ENCODE measurements around the gene NLGN1.

GRCh38 chr3:173916799-173917198, 519.3 kb downstream of the NLGN1 start:
- TF ChIP-seq CTCF (IDR thresholded peaks at IDR 0.05) (no peak), POLR2A (IDR thresholded peaks at IDR 0.05; ENCODE audit: low read length) (no peak), ZC3H11A (IDR thresholded peaks at IDR 0.05) (no peak), RFX5 (IDR thresholded peaks at IDR 0.05) (no peak), MAZ (IDR thresholded peaks at IDR 0.05; ENCODE audit: borderline replicate concordance, low read depth, low read length) (no peak), ZNF302 (CRISPR knock-in tag; IDR thresholded peaks at IDR 0.05) (no peak), BHLHE40 (IDR thresholded peaks at IDR 0.05; ENCODE audit: low read depth, low read length) (no peak), MAFK (IDR thresholded peaks at IDR 0.05; ENCODE audit: partially characterized antibody) (peak; percentile 45), PBX3 (IDR thresholded peaks at IDR 0.05) (no peak), RAD21 (conservative IDR thresholded peaks at IDR 0.05 in 1 of 2, IDR thresholded peaks at IDR 0.05 in 1 of 2) (no peak), SREBF2 (IDR thresholded peaks at IDR 0.05) (no peak)
- TF ChIP-seq, protein P1, sequence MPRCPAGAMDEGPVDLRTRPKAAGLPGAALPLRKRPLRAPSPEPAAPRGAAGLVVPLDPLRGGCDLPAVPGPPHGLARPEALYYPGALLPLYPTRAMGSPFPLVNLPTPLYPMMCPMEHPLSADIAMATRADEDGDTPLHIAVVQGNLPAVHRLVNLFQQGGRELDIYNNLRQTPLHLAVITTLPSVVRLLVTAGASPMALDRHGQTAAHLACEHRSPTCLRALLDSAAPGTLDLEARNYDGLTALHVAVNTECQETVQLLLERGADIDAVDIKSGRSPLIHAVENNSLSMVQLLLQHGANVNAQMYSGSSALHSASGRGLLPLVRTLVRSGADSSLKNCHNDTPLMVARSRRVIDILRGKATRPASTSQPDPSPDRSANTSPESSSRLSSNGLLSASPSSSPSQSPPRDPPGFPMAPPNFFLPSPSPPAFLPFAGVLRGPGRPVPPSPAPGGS (IDR thresholded peaks at IDR 0.05), result no peak
